ENCODE data around the gene PWWP2B. TPM values are rescaled to one million over a fixed set of nuclear protein-coding genes. Genes with fewer than 3 reads are reported as not detected.

PWWP2B gene
- total and polyA plus RNA-seq, 2 of the 13 experiments (the other 11 are each of a cell fraction or from before 2014, with no cell fraction given), result 2.3 to 4.7 TPM

- TF ChIP-seq, protein P1, sequence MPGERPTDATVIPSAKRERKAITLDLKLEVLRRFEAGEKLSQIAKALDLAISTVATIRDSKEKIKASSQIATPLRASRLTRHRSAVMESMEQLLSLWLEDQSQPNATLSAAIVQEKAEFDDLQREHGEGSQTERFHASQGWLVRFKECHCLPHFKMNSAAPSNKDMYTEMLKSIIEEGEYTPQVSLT (CRISPR knock-in tag; IDR thresholded peaks at IDR 0.05; ENCODE audit: borderline replicate concordance, low read depth), result no peak
Observed at GRCh38 chr10:132433671-132434340, 36.8 kb downstream of the PWWP2B start (continued).

GRCh38 chr10:132434405-132435005 is 37.5 kb downstream of the PWWP2B start:
- WGBS (ENCODE audit: low lambda C conversion rate), result 41% methylated on average over 12 of the region's 12 CpGs
- CTCF ChIA-PET (ENCODE audit: low intra/inter-chr PET ratio, low total read pairs), result no interaction called here
- no TSS peak for BruUV-seq (replicated peaks)
- peak overlapping the region in 1 of 3 experiments; percentile 7; a peak in 2 of 6 replicates for H3K4me3 ChIP-seq (replicated peaks in 1 of 3; ENCODE audit: insufficient read depth in 1 of 3, low read depth in 2 of 3, low read length in 3 of 3)
- ATAC-seq (0 out of 3 replicates have a peak, but pooled peaks have one; percentile 12), FAIRE-seq (no peak), DNase-seq (ENCODE audit: low spot score) (no peak)
- peaks cover 2 to 21% of the 10 kb centered on the region in 2 experiments; a peak in 3 of 5 replicates for H3K27me3 ChIP-seq (ENCODE audit: control insufficient read depth in 1 of 2, insufficient read depth in 2 of 2, low read length in 2 of 2)
- no peaks in the 10 kb centered on the region for H3K36me3 ChIP-seq (replicated peaks in 1 of 2; ENCODE audit: control insufficient read depth in 1 of 2, insufficient read depth in 2 of 2, low read length in 2 of 2)
- no peak overlapping the region for H3K27ac ChIP-seq (ENCODE audit: extremely low read length, insufficient read depth, low read length)
- peaks cover 9% of the 10 kb centered on the region; the same call in 1 of the 2 replicates for H3K4me1 ChIP-seq (ENCODE audit: insufficient read depth, low read length)
- no peak overlapping the region for H3K9ac ChIP-seq (ENCODE audit: insufficient read depth, low read depth, low read length)
- peak overlapping the region; percentile 37 for H3K4me2 ChIP-seq (ENCODE audit: low read depth, low read length)
- H3K79me2 ChIP-seq (ENCODE audit: insufficient read depth, low read length), result no peaks in the 10 kb centered on the region
- H2AFZ ChIP-seq (ENCODE audit: low read length), result peak overlapping the region; percentile 27
- intact Hi-C loops (cut with micrococcal nuclease; ENCODE audit: unreplicated experiment) (no loop called here), in situ Hi-C loops (cut with HindIII; ENCODE audit: extremely low pct_ligation_motif_present, low pct_unique_long_range_greater_than_20kb) (no loop called here)
- peak; percentile 38; the same call in 1 of the 2 replicates for TF ChIP-seq ZNF687 (CRISPR knock-in tag; IDR thresholded peaks at IDR 0.05)
- TF ChIP-seq, protein P2, sequence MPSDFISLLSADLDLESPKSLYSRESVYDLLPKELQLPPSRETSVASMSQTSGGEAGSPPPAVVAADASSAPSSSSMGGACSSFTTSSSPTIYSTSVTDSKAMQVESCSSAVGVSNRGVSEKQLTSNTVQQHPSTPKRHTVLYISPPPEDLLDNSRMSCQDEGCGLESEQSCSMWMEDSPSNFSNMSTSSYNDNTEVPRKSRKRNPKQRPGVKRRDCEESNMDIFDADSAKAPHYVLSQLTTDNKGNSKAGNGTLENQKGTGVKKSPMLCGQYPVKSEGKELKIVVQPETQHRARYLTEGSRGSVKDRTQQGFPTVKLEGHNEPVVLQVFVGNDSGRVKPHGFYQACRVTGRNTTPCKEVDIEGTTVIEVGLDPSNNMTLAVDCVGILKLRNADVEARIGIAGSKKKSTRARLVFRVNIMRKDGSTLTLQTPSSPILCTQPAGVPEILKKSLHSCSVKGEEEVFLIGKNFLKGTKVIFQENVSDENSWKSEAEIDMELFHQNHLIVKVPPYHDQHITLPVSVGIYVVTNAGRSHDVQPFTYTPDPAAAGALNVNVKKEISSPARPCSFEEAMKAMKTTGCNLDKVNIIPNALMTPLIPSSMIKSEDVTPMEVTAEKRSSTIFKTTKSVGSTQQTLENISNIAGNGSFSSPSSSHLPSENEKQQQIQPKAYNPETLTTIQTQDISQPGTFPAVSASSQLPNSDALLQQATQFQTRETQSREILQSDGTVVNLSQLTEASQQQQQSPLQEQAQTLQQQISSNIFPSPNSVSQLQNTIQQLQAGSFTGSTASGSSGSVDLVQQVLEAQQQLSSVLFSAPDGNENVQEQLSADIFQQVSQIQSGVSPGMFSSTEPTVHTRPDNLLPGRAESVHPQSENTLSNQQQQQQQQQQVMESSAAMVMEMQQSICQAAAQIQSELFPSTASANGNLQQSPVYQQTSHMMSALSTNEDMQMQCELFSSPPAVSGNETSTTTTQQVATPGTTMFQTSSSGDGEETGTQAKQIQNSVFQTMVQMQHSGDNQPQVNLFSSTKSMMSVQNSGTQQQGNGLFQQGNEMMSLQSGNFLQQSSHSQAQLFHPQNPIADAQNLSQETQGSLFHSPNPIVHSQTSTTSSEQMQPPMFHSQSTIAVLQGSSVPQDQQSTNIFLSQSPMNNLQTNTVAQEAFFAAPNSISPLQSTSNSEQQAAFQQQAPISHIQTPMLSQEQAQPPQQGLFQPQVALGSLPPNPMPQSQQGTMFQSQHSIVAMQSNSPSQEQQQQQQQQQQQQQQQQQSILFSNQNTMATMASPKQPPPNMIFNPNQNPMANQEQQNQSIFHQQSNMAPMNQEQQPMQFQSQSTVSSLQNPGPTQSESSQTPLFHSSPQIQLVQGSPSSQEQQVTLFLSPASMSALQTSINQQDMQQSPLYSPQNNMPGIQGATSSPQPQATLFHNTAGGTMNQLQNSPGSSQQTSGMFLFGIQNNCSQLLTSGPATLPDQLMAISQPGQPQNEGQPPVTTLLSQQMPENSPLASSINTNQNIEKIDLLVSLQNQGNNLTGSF (CRISPR knock-in tag; IDR thresholded peaks at IDR 0.05), result no peak
- peak; percentile 82 for TF ChIP-seq GABPA (IDR thresholded peaks at IDR 0.05; ENCODE audit: low read depth, low read length)
- peak; percentile 92 for TF ChIP-seq GABPA (CRISPR knock-in tag; IDR thresholded peaks at IDR 0.05; ENCODE audit: low read depth)
- TF ChIP-seq ZFY (CRISPR knock-in tag; IDR thresholded peaks at IDR 0.05), result peak; percentile 43; the same call in 1 of the 2 replicates
- no peak for TF ChIP-seq JUNB (CRISPR knock-in tag; IDR thresholded peaks at IDR 0.05; ENCODE audit: borderline replicate concordance)
- 0 out of 2 replicates have a peak, but pooled peaks have one; percentile 21 for TF ChIP-seq THAP11 (CRISPR knock-in tag; IDR thresholded peaks at IDR 0.05)
- peak; percentile 86 for TF ChIP-seq GABPB1 (CRISPR knock-in tag; IDR thresholded peaks at IDR 0.05)
- peak; percentile 81 for TF ChIP-seq SP2 (CRISPR knock-in tag; IDR thresholded peaks at IDR 0.05)
- peak; percentile 72 for TF ChIP-seq KAT8 (CRISPR knock-in tag; IDR thresholded peaks at IDR 0.05)
- no peaks in the 10 kb centered on the region for H3K9me3 ChIP-seq (ENCODE audit: low read length)
- H4K20me1 ChIP-seq (ENCODE audit: insufficient read depth, low read length), result no peaks in the 10 kb centered on the region
- POLR2A ChIA-PET, result no interaction called here
